Skin epidermis (tissue), 12 donors: ENCODE measurements around the gene SSU72.

Experiments
- H3K27ac ChIP-seq, 21 experiments: fragments of 200-600 bp; sonication (generic) in 11 of 21; one replicate each; pipeline ENCODE4 v1.5.0; 2020; ENCODE audit warnings: mild to moderate bottlenecking in 3 of 21, inconsistent platforms in 2 of 21, moderate library complexity in 2 of 21
- H3K4me3 ChIP-seq, 7 experiments: fragments of 200-600 bp; sonication (generic) in 2 of 7; one replicate each; pipeline ENCODE4 v1.5.0; 2020; ENCODE audit warnings: inconsistent platforms in 2 of 7, mild to moderate bottlenecking in 2 of 7, moderate library complexity in 1 of 7

The SSU72 gene

GRCh38 chr1:1547476-1547875 lies 27.2 kb downstream of the SSU72 start:
- H3K27ac ChIP-seq = peak overlapping the region in 4 of 21 experiments; percentile 4 to 38 (median 27)
- no peak overlapping the region for H3K4me3 ChIP-seq

- Histone ChIP-seq H3K4me3 (no peak overlapping the region), H3K27ac (peak overlapping the region in 1 of 21 experiments; percentile 38)
These were observed 27.7 kb downstream of the SSU72 start for GRCh38 chr1:1547011-1547410.

GRCh38 chr1:1545946-1546737 lies 28.5 kb downstream of the SSU72 start:
- H3K27ac ChIP-seq = no peak overlapping the region
- no peak overlapping the region for H3K4me3 ChIP-seq

- Histone ChIP-seq H3K27ac (no peak overlapping the region), H3K4me3 (no peak overlapping the region)
These were observed 30.1 kb downstream of the SSU72 start for GRCh38 chr1:1544544-1544943.

GRCh38 chr1:1543706-1544099 lies 31.0 kb downstream of the SSU72 start:
- peak overlapping the region in 1 of 21 experiments; percentile 36 for H3K27ac ChIP-seq
- H3K4me3 ChIP-seq = no peak overlapping the region

- no peak overlapping the region for H3K4me3 ChIP-seq
- H3K27ac ChIP-seq = peak overlapping the region in 1 of 21 experiments; percentile 36
These were observed 31.6 kb downstream of the SSU72 start for GRCh38 chr1:1542766-1543705.

GRCh38 chr1:1541956-1542765 lies 32.5 kb downstream of the SSU72 start:
- no peak overlapping the region for H3K4me3 ChIP-seq
- no peak overlapping the region for H3K27ac ChIP-seq

- H3K27ac ChIP-seq = peak overlapping the region in 16 of 21 experiments; percentile 29 to 80 (median 68)
These were observed 33.6 kb downstream of the SSU72 start for GRCh38 chr1:1540818-1541628.

GRCh38 chr1:1540090-1540817 lies 34.4 kb downstream of the SSU72 start, which contains the start of gene TMEM240:
Gene TMEM240 (minus strand): TSS chr1:1540624. CDS start chr1:1540346, 278 bp downstream.
- H3K4me3 ChIP-seq = peak within 1 kb of the TSS; percentile 29 to 52 (median 40)
- H3K27ac ChIP-seq = peak within 1 kb of the TSS in 16 of 21 experiments; percentile 29 to 80 (median 68)

More at GRCh38 chr1:1540818-1541628, 33.6 kb downstream of the SSU72 start:
- peak overlapping the region; percentile 29 to 52 (median 40) for H3K4me3 ChIP-seq

GRCh38 chr1:1539310-1540089 lies 35.2 kb downstream of the SSU72 start:
- peak overlapping the region in 11 of 21 experiments; percentile 10 to 80 (median 71) for H3K27ac ChIP-seq
- peak overlapping the region; percentile 29 to 52 (median 40) for H3K4me3 ChIP-seq

- peak overlapping the region in 2 of 21 experiments; percentile 71 to 80 for H3K27ac ChIP-seq
These were observed 35.7 kb downstream of the SSU72 start for GRCh38 chr1:1538989-1539309.

GRCh38 chr1:1538334-1538733 lies 36.3 kb downstream of the SSU72 start:
- H3K4me3 ChIP-seq = no peak overlapping the region
- no peak overlapping the region for H3K27ac ChIP-seq

More at GRCh38 chr1:1538989-1539309, 35.7 kb downstream of the SSU72 start:
- peak overlapping the region in 2 of 7 experiments; percentile 40 to 52 for H3K4me3 ChIP-seq

GRCh38 chr1:1537626-1538250 lies 36.9 kb downstream of the SSU72 start:
- Histone ChIP-seq H3K27ac (no peak overlapping the region), H3K4me3 (no peak overlapping the region)

GRCh38 chr1:1536938-1537546 lies 37.6 kb downstream of the SSU72 start:
- no peak overlapping the region for H3K27ac ChIP-seq
- H3K4me3 ChIP-seq = no peak overlapping the region

GRCh38 chr1:1536019-1536937 lies 38.4 kb downstream of the SSU72 start:
- H3K4me3 ChIP-seq = no peak overlapping the region
- H3K27ac ChIP-seq = no peak overlapping the region
